T-helper 1 cell treated with Interleukin-12 subunit alpha and Interleukin-12 subunit beta and Interleukin-4 antibody, amounts not matched to agents 30 ng/mL and 1 ng/mL, for 36 hours (primary cell): ENCODE measurements around the gene RPL32. TPM values are rescaled to one million over a fixed set of nuclear protein-coding genes. Genes with fewer than 3 reads are reported as not detected.
"Not testable (repeated sequence)": the region's sequence is repeated elsewhere in the genome, so short reads cannot be mapped to it uniquely, and the experiment has no call there.

ENCODE experiments used
- intact Hi-C: fragments of 100-400 bp; cut with micrococcal nuclease; formaldehyde crosslinking; loops from one replicate; pipeline ENCODE4 v1.15.1; 2024
- total RNA-seq: library from RNA; stranded (reverse); gene quantifications from 2 replicates; pipeline ENCODE4 v1.2.3, GENCODE V29; 2022

RPL32 gene
- total RNA-seq, 1 donor from 2014 or later: 1,560 TPM

GRCh38 chr3:12868039-12869034 is 27.0 kb upstream of the RPL32 start:
- intact Hi-C loops: loop anchor here (1.0 to 2.0 kb wide), 9 partner anchors 24 to 782 kb away; partner anchors contain the start of genes RAF1 and RPL32

GRCh38 chr3:12866836-12867235 is 25.5 kb upstream of the RPL32 start:
- intact Hi-C loops: no loop called here

- intact Hi-C loops: no loop called here
Measured at GRCh38 chr3:12865271-12865670, 23.9 kb upstream of the RPL32 start.

GRCh38 chr3:12862387-12862786 is 21.0 kb upstream of the RPL32 start:
- intact Hi-C loops: no loop called here

- intact Hi-C loops: no loop called here
Measured at GRCh38 chr3:12861611-12862010, 20.2 kb upstream of the RPL32 start.

- intact Hi-C loops: no loop called here
Measured at GRCh38 chr3:12859840-12860239, 18.5 kb upstream of the RPL32 start.

GRCh38 chr3:12856626-12857025 is 15.3 kb upstream of the RPL32 start:
- intact Hi-C loops: no loop called here

GRCh38 chr3:12854565-12854964 is 13.2 kb upstream of the RPL32 start:
- intact Hi-C loops: no loop called here

GRCh38 chr3:12853847-12854246 is 12.5 kb upstream of the RPL32 start:
- intact Hi-C loops: not testable (repeated sequence)

- intact Hi-C loops: no loop called here
Measured at GRCh38 chr3:12852201-12852600, 10.8 kb upstream of the RPL32 start.

GRCh38 chr3:12845811-12846210 is 4.4 kb upstream of the RPL32 start:
- intact Hi-C loops: loop anchor here (10.0 kb wide), 2 partner anchors 229 to 579 kb away; partner anchors contain the start of genes IQSEC1 and NUP210

GRCh38 chr3:12842469-12842868 is 1.1 kb upstream of the RPL32 start:
- intact Hi-C loops: loop anchor here (10.0 kb wide), 2 partner anchors 232 to 582 kb away; partner anchors contain the start of genes IQSEC1 and NUP210

GRCh38 chr3:12841970-12842328 is 584 bp upstream of the RPL32 start:
- intact Hi-C loops: loop anchor here (1.0 to 10.0 kb wide), 18 partner anchors 26 to 1569 kb away; partner anchors contain the start of genes ATG7, CHCHD4, IQSEC1 and LSM3

GRCh38 chr3:12840591-12841148 is 695 bp downstream of the RPL32 start:
- intact Hi-C loops: loop anchor here (1.0 to 10.0 kb wide), 18 partner anchors 28 to 1568 kb away; partner anchors contain the start of genes ATG7, CHCHD4, IQSEC1 and LSM3

- intact Hi-C loops: loop anchor here (2.0 to 10.0 kb wide), 4 partner anchors 53 to 1567 kb away; partner anchors contain the start of genes ATG7, IQSEC1 and NUP210
Measured at GRCh38 chr3:12840148-12840547, 1.2 kb downstream of the RPL32 start.

- intact Hi-C loops: no loop called here
Measured at GRCh38 chr3:12839156-12839946, 2.0 kb downstream of the RPL32 start.

GRCh38 chr3:12838179-12838965 is 3.0 kb downstream of the RPL32 start:
- intact Hi-C loops: no loop called here

- intact Hi-C loops: no loop called here
Measured at GRCh38 chr3:12837295-12837986, 3.9 kb downstream of the RPL32 start.

- intact Hi-C loops: no loop called here
Measured at GRCh38 chr3:12835052-12835665, 6.2 kb downstream of the RPL32 start.
